ENCODE measurements around the gene PDZK1. TPM values are rescaled to one million over a fixed set of nuclear protein-coding genes. Genes with fewer than 3 reads are reported as not detected.
A peak's percentile ranks its signal among the peaks of the same experiment; 100 is the strongest.

The PDZK1 gene
- total RNA-seq (1 to 10 TPM in 1 of 2 donors, under 1 TPM in 1; 0.94 to 1.5 TPM), polyA plus RNA-seq (ENCODE audit: insufficient read depth, low read depth, low replicate concordance) (3.5 TPM)
- long read RNA-seq, donor 1, partial matches to known transcripts, result 7 of 7 reads
- long read RNA-seq, donor 1, other reads (novel, unspliced or antisense), result 0 of 7 reads
- long read RNA-seq, donor 2, result 0 reads

DNA sequence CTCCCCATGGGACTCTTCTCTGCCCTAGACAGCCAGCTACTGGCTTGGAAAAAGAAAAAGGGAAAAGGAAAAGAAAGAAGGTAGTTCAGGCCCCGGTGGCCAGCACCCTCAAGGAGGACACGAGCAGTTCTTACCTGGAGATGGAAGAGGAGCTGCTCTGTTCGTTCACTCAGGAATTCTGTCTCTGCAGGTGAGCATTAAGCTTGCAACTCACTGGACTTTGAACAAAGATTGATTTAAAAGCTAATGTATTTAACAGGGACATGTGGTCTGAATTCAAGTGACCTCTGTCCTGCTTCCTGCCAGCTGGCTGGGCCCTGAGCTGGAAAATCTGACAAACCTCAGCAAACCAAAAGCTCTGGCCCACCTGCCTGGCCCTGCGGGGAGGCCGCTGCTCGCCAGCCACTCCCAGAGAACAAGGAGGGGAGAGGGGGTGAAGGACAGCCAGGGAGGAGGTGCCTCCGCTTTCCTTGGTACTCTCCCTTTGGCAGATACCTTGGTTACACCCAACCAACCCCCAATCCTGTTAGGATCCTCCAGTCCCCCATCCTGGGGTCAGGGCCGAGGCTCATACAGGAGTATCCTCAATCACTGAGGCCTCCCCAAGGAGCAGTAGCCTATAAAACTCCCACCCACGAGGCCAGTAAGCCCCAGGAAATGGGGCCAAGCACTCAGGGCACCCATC lies at the start of gene PDZK1:
PDZK1 (minus strand) TSS at position 186 of the 685 bp plus-strand sequence. CDS start 19,347 bp downstream, outside the sequence.
- no peak within 1 kb of the TSS for H3K27ac ChIP-seq
- intact Hi-C loops (cut with DNase I; ENCODE audit: low total_unique reads), result no loop called here
- no peaks in the 10 kb centered on the region for H3K4me1 ChIP-seq
- no peaks in the 10 kb centered on the region for H3K9me3 ChIP-seq
- TF ChIP-seq, protein P1, sequence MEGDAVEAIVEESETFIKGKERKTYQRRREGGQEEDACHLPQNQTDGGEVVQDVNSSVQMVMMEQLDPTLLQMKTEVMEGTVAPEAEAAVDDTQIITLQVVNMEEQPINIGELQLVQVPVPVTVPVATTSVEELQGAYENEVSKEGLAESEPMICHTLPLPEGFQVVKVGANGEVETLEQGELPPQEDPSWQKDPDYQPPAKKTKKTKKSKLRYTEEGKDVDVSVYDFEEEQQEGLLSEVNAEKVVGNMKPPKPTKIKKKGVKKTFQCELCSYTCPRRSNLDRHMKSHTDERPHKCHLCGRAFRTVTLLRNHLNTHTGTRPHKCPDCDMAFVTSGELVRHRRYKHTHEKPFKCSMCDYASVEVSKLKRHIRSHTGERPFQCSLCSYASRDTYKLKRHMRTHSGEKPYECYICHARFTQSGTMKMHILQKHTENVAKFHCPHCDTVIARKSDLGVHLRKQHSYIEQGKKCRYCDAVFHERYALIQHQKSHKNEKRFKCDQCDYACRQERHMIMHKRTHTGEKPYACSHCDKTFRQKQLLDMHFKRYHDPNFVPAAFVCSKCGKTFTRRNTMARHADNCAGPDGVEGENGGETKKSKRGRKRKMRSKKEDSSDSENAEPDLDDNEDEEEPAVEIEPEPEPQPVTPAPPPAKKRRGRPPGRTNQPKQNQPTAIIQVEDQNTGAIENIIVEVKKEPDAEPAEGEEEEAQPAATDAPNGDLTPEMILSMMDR (IDR thresholded peaks at IDR 0.05), result no peak
- TF ChIP-seq POLR2A (IDR thresholded peaks at IDR 0.05), result no peak
- WGBS, 2 donors, result 80 to 82% methylated on average over 6 to 9 of the region's 9 CpGs
- DNase-seq, result no peak
- no peaks in the 10 kb centered on the region for H3K27me3 ChIP-seq
- no peak within 1 kb of the TSS for H3K4me3 ChIP-seq
- no peaks in the 10 kb centered on the region for H3K36me3 ChIP-seq (ENCODE audit: low read depth, missing control alignments)

- Histone ChIP-seq H3K9me3 (no peaks in the 10 kb centered on the region), H3K4me3 (no peak overlapping the region), H3K4me1 (no peaks in the 10 kb centered on the region), H3K36me3 (ENCODE audit: low read depth, missing control alignments) (no peaks in the 10 kb centered on the region), H3K27me3 (no peaks in the 10 kb centered on the region), H3K27ac (peak overlapping the region in 1 of 2 donors; percentile 30)
- TF ChIP-seq POLR2A (IDR thresholded peaks at IDR 0.05), result no peak
- TF ChIP-seq, protein P1 (IDR thresholded peaks at IDR 0.05), result no peak
- intact Hi-C loops (cut with DNase I; ENCODE audit: low total_unique reads), result no loop called here
- WGBS, 2 donors, result 84 to 87% methylated on average over 5 of the region's 5 CpGs
- DNase-seq, result no peak
These were observed 44.4 kb upstream of the PDZK1 start for GRCh38 chr1:145751491-145752037.

- Histone ChIP-seq H3K36me3 (ENCODE audit: low read depth, missing control alignments) (no peaks in the 10 kb centered on the region), H3K4me1 (no peaks in the 10 kb centered on the region), H3K27ac (no peak overlapping the region), H3K27me3 (no peaks in the 10 kb centered on the region), H3K9me3 (no peaks in the 10 kb centered on the region), H3K4me3 (no peak overlapping the region)
- intact Hi-C loops (cut with DNase I; ENCODE audit: low total_unique reads), result no loop called here
- DNase-seq, result no peak
- 85 to 89% methylated on average over 5 of the region's 5 CpGs for WGBS, 2 donors
- no peak for TF ChIP-seq POLR2A (IDR thresholded peaks at IDR 0.05)
- TF ChIP-seq, protein P1 (IDR thresholded peaks at IDR 0.05), result no peak
These were observed 43.3 kb upstream of the PDZK1 start for GRCh38 chr1:145750426-145750825.

GRCh38 chr1:145747398-145748247 lies 40.5 kb upstream of the PDZK1 start:
- TF ChIP-seq POLR2A (IDR thresholded peaks at IDR 0.05), result no peak
- TF ChIP-seq, protein P1 (IDR thresholded peaks at IDR 0.05), result no peak
- H3K4me1 ChIP-seq, result no peaks in the 10 kb centered on the region
- 95 to 96% methylated on average over 9 of the region's 9 CpGs for WGBS, 2 donors
- no peaks in the 10 kb centered on the region for H3K9me3 ChIP-seq
- intact Hi-C loops (cut with DNase I; ENCODE audit: low total_unique reads), result no loop called here
- H3K4me3 ChIP-seq, result no peak overlapping the region
- DNase-seq, result no peak
- H3K27ac ChIP-seq, result no peak overlapping the region
- no peaks in the 10 kb centered on the region for H3K36me3 ChIP-seq (ENCODE audit: low read depth, missing control alignments)
- H3K27me3 ChIP-seq, result no peaks in the 10 kb centered on the region

All from testis (tissue), 5 donors.